GM12801 (cell line): ENCODE data around the gene LBHD1.

Experiments used
- TF ChIP-seq, protein P1 (sequence below): IDR thresholded peaks from one replicate; pipeline ENCODE4 v1.5.1; 2011; ENCODE audit warnings: control low read depth; ENCODE audit not compliant: insufficient read length; ENCODE audit errors: extremely low read depth

The LBHD1 gene

DNA sequence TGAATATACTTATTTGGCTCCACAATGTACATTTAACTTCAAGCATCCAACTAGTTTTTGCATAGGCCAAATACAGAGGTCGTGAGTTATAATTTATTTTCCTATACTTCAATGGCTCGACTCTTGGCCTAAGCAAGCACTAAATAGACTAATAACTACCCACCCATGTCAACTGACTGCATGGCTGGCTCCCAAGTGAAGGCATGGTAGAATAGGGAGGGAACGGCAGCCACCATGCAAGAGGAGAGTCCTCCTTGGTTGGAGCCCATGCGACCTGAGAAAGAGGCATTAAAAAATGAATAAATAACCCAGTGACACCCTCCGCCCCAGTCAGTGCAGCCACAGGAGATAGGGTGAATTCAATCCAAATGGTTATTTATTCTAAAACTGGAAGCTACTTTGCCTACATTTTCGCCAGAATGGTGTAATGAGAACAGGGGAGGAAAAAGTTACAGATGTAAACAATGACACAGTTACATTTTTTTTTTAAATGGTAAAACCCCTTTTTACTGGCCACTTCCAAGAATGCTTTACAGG is 40.3 kb upstream of the LBHD1 start:
- TF ChIP-seq, protein P1, sequence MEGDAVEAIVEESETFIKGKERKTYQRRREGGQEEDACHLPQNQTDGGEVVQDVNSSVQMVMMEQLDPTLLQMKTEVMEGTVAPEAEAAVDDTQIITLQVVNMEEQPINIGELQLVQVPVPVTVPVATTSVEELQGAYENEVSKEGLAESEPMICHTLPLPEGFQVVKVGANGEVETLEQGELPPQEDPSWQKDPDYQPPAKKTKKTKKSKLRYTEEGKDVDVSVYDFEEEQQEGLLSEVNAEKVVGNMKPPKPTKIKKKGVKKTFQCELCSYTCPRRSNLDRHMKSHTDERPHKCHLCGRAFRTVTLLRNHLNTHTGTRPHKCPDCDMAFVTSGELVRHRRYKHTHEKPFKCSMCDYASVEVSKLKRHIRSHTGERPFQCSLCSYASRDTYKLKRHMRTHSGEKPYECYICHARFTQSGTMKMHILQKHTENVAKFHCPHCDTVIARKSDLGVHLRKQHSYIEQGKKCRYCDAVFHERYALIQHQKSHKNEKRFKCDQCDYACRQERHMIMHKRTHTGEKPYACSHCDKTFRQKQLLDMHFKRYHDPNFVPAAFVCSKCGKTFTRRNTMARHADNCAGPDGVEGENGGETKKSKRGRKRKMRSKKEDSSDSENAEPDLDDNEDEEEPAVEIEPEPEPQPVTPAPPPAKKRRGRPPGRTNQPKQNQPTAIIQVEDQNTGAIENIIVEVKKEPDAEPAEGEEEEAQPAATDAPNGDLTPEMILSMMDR = no peak

DNA sequence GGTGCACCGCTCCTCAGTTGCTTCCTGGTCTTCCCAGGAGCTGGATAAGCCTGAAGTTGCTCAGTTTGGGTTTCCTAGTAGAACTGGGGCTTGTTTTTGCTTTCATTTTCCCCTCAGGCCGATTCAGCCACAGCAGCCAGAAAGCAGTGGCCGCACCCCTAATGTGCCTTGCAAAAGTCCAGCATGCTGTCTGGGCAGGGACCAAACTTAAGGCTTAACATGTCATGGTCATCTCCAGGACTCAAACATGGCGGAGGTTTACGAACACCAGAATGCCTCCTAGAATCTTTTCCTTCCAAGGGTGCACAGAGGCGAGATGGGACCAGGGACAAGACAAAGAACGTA is 37.9 kb upstream of the LBHD1 start:
- TF ChIP-seq, protein P1 = no peak

DNA sequence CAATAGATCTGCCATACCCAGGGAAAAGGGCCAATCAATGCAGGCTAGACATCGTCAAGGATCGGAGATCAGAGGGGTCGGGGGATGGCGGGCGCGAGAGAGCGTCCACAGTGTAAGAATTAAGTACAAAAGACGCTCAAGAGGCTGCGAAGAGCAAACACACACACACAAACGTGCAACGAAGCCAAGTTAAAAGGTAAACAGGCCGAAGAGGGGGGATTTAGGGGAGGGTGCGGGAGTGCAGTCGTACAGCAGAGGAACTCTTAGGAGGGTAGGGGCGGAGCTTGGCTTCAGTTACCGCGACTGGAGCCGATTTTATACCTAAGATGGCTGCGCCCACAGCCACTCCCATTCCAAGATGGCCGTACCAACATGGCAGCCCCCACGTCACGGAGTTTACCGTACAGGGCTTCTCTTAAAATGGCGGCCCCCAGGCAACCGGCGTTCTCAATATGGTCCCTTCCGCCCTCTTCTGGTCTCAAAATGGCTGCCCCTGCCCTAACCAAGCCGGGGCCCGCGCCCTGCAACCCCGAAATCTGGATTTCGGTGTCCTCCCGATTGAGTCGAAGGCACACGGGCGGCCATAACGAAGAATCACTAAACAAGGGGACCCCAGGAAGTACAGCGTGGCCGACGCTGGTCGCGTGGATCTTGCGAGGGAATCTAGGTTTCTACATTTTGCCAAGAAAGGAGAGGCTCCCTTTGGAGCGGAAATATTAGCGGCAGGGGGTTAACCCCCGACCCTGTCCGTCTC is 37.4 kb upstream of the LBHD1 start:
- TF ChIP-seq, protein P1 = no peak

DNA sequence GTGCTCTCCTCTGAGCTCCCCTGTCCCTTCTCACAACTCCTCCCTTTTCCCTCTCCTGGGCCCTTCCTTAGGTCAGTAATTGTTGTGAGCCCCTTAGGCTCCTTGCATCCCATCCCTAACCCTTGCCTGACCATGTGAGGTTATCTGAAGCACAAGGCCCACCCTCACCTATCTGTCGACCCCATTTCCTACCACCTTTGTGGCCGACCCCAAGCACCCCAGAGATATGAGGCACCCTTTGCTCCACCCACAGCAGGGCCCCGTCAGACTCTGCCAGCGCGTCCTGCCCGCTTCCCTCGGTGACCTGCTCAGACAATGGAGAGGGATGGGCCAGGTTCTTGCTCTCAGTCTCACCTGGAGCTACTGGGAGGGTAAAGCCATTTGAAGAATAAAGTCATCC is 36.7 kb upstream of the LBHD1 start:
- TF ChIP-seq, protein P1 = no peak

DNA sequence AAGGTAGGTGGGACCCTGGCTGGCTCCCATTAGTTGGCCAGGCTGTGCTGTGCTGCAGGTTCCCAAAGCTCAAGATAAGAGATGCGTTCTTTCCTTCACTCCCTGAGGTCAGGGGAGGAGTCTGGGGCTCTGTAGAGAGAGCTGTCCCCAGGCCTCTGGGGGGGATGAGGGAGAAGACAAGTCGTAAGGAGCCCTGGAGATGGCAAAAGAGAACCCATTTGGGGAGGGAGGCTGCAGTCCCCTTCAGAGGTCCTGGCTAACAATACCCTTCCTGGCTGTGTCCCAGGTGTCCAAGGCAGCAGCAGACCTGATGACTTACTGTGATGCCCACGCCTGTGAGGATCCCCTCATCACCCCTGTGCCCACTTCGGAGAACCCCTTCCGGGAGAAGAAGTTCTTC is 36.3 kb upstream of the LBHD1 start:
- TF ChIP-seq, protein P1 = no peak

DNA sequence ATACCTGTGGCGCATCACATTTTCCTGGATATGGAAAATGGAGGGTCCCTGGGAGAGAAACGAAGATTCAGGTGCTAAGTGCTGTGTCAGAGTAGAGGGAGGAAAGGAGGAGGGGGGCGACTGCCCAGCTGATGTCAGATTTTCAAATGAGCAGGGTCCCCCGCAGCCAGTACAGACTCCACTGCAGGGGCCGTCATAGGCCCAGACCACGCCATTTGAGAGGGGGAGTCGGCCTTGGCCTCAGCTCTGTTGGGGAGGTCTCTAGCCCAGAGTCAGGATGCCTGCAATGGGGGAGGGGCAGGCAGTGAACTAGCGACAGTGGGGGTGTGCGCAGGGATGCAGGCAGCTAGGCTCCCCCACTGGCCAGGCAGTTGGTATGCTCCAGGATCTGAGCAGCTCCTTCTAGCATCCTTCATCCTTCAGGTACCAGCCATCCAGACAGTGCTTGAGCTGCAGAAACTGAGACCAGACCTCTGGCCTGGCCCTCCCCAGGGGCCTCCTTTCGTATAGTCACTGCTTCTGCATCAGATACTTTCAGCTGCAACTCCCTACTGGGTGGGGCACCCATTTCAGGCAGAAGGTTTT is 35.3 kb upstream of the LBHD1 start, which contains the start of the genes BSCL2 and GNG3:
Gene BSCL2, minus strand, starts transcription at position 148 of the 585 bp plus-strand sequence. CDS start 229 bp downstream, outside the sequence.
Gene GNG3, plus strand, starts transcription at position 400 of the 585 bp plus-strand sequence. CDS start 620 bp downstream, outside the sequence.
- TF ChIP-seq, protein P1 = no peak

DNA sequence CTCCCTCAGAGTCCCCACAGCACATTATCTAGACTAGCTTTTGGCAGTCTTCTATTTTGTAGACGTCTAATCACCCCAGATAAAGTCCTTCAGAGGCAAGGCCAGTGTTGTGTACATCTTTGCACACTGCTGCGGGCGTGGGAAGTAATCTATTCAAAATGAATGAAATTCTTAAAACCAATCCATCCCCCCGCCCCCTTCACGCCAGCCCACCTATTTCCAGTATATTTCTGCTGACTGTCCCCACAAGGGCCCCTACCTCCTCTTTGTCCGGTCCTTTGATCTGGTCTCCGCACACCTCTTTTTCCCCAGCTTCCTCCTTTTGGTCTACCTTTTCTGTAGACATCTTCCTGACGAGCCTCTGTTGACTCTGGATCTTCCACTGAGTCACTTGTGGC is 34.8 kb upstream of the LBHD1 start:
- TF ChIP-seq, protein P1 = no peak
